HG03432 (cell line): ENCODE data around the gene RNU6-9.
A peak's percentile ranks its signal among the peaks of the same experiment; 100 is the strongest.

Source experiments
- ATAC-seq: cut with Tn5 transposase; IDR thresholded peaks from one replicate; pipeline ENCODE4 v1.9.1; 2021; ENCODE audit warnings: mild to moderate bottlenecking, moderate library complexity; ENCODE audit not compliant: unreplicated experiment

RNU6-9 gene

GRCh38 chr19:931860-932647, 38.8 kb downstream of the RNU6-9 start:
- ATAC-seq: no peak

- no peak for ATAC-seq
These were observed 39.6 kb downstream of the RNU6-9 start for GRCh38 chr19:932648-933552.

- no peak for ATAC-seq
These were observed 40.2 kb downstream of the RNU6-9 start for GRCh38 chr19:933553-933882.

- no peak for ATAC-seq
These were observed 41.0 kb downstream of the RNU6-9 start for GRCh38 chr19:934197-934840.

- ATAC-seq: no peak
These were observed 41.7 kb downstream of the RNU6-9 start for GRCh38 chr19:934865-935479.

- ATAC-seq: no peak
These were observed 42.9 kb downstream of the RNU6-9 start for GRCh38 chr19:936175-936546.

- ATAC-seq: no peak
These were observed 44.0 kb downstream of the RNU6-9 start for GRCh38 chr19:937259-937694.

- no peak for ATAC-seq
These were observed 45.1 kb downstream of the RNU6-9 start for GRCh38 chr19:938233-938923.

- no peak for ATAC-seq
These were observed 46.2 kb downstream of the RNU6-9 start for GRCh38 chr19:939439-939838.

- no peak for ATAC-seq
These were observed 46.6 kb downstream of the RNU6-9 start for GRCh38 chr19:939922-940321.

GRCh38 chr19:940591-941291, 47.5 kb downstream of the RNU6-9 start:
- peak; percentile 57 for ATAC-seq

GRCh38 chr19:941292-942132, 48.2 kb downstream of the RNU6-9 start:
- no peak for ATAC-seq

- ATAC-seq: no peak
These were observed 48.9 kb downstream of the RNU6-9 start for GRCh38 chr19:942133-942645.
